DND-41 (cell line): Measurements from ENCODE around the gene DTNBP1.

ENCODE experiments used
- ATAC-seq: fragments of 200-7000 bp; cut with Tn5 transposase; 3 replicates; pipeline ENCODE4 v1.9.1; 2021; ENCODE audit warnings: low read depth; ENCODE audit not compliant: insufficient read depth
- DNase-seq: peaks from one replicate; pipeline ENCODE4 v3.0.0-alpha.2; 2020
- H2AFZ ChIP-seq: 2 replicates; pipeline ENCODE4 v1.6.0; 2012; ENCODE audit warnings: low read depth, low read length
- H3K27ac ChIP-seq: 2 replicates; pipeline ENCODE4 v1.5.1; 2012; ENCODE audit warnings: low read length, inconsistent platforms
- H3K27me3 ChIP-seq: fragments of 200-600 bp; sonication (generic); 2 replicates; pipeline ENCODE4 v1.6.0; 2012; ENCODE audit warnings: low read length, mild to moderate bottlenecking, inconsistent platforms; ENCODE audit not compliant: insufficient read depth, poor library complexity
- H3K36me3 ChIP-seq: 2 replicates; pipeline ENCODE4 v1.5.1; 2012; ENCODE audit warnings: low read length, inconsistent platforms; ENCODE audit not compliant: insufficient read depth
- H3K4me1 ChIP-seq: 2 replicates; pipeline ENCODE4 v1.5.1; 2012; ENCODE audit warnings: mild to moderate bottlenecking, low read length; ENCODE audit not compliant: insufficient read depth
- H3K4me2 ChIP-seq: 2 replicates; pipeline ENCODE4 v1.6.0; 2012; ENCODE audit warnings: mild to moderate bottlenecking, moderate library complexity, low read length, inconsistent platforms; ENCODE audit not compliant: insufficient read depth
- H3K4me3 ChIP-seq, 2 experiments: fragments of 200-600 bp in 1 of 2; shearing (Covaris generic) in 1 of 2; 2 replicates each; pipeline ENCODE4 v1.5.1; 2012 to 2016; ENCODE audit warnings: inconsistent platforms in 2 of 2, low read length in 2 of 2, mild to moderate bottlenecking in 2 of 2, low read depth in 1 of 2, moderate library complexity in 1 of 2
- H3K79me2 ChIP-seq: 2 replicates; pipeline ENCODE4 v1.6.0; 2012; ENCODE audit warnings: low read length, inconsistent platforms; ENCODE audit not compliant: insufficient read depth
- H3K9ac ChIP-seq: 2 replicates; pipeline ENCODE4 v1.6.0; 2012; ENCODE audit warnings: low read depth, mild to moderate bottlenecking, inconsistent platforms, low read length, moderate library complexity
- H3K9me3 ChIP-seq: 2 replicates; pipeline ENCODE4 v1.5.1; 2012; ENCODE audit warnings: low read length, moderate library complexity, mild to moderate bottlenecking, inconsistent platforms; ENCODE audit not compliant: insufficient read depth, severe bottlenecking
- H4K20me1 ChIP-seq: 2 replicates; pipeline ENCODE4 v1.6.0; 2012; ENCODE audit warnings: low read length; ENCODE audit not compliant: insufficient read depth
- CTCF ChIP-seq: IDR thresholded peaks from 2 replicates; pipeline ENCODE4 v1.5.1; 2012; ENCODE audit warnings: borderline replicate concordance, low read length, moderate library complexity, mild to moderate bottlenecking; ENCODE audit not compliant: poor library complexity, severe bottlenecking; ENCODE audit errors: extremely low read depth
- EZH2 ChIP-seq: IDR thresholded peaks from 3 replicates; pipeline ENCODE4 v1.6.1; 2012; ENCODE audit warnings: borderline replicate concordance, low read depth, mild to moderate bottlenecking, moderate library complexity, low read length, inconsistent platforms; ENCODE audit not compliant: severe bottlenecking

Gene DTNBP1

DNA sequence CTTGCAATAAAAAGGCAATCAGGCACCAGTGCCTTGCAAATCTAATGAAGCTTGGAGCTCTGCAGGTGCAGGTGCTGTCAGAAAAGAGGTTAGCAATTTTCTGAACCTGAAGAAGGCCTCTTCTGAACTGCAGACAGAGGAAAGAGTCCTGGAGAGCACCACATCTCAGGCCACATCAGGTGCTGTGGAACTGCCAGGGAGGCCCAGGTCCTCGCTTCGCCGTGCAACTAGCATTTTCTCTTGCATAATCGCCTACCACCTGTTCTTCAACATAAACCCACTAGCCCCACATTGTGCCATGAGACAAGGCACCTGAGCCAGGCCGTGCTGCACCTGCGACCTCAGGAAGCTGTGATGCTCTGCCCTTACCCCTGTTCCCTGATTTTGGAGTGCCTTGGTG, 187.6 kb downstream of the DTNBP1 start:
- no peak for ATAC-seq
- no peak for DNase-seq
- Histone ChIP-seq H4K20me1 (peaks cover 3% of the 10 kb centered on the region; the same call in 1 of the 2 replicates), H3K4me3 (no peak overlapping the region), H3K4me2 (no peak overlapping the region), H3K9me3 (no peaks in the 10 kb centered on the region), H3K36me3 (peaks cover 33% of the 10 kb centered on the region), H3K27ac (no peak overlapping the region), H2AFZ (no peak overlapping the region), H3K27me3 (no peaks in the 10 kb centered on the region), H3K9ac (no peak overlapping the region), H3K4me1 (no peaks in the 10 kb centered on the region), H3K79me2 (peaks cover 2% of the 10 kb centered on the region; the same call in 1 of the 2 replicates)
- TF ChIP-seq EZH2 (no peak), CTCF (no peak)

- Histone ChIP-seq H3K9me3 (no peaks in the 10 kb centered on the region), H4K20me1 (peaks cover 3% of the 10 kb centered on the region; the same call in 1 of the 2 replicates), H3K27ac (no peak overlapping the region), H3K9ac (no peak overlapping the region), H3K4me3 (no peak overlapping the region), H3K36me3 (peaks cover 40% of the 10 kb centered on the region), H3K4me2 (no peak overlapping the region), H2AFZ (no peak overlapping the region), H3K79me2 (peaks cover 2% of the 10 kb centered on the region; the same call in 1 of the 2 replicates), H3K4me1 (no peaks in the 10 kb centered on the region), H3K27me3 (no peaks in the 10 kb centered on the region)
- DNase-seq = no peak
- no peak for TF ChIP-seq EZH2
- no peak for TF ChIP-seq CTCF
- ATAC-seq = no peak
These were observed 188.6 kb downstream of the DTNBP1 start for GRCh38 chr6:15474196-15474595.

DNA sequence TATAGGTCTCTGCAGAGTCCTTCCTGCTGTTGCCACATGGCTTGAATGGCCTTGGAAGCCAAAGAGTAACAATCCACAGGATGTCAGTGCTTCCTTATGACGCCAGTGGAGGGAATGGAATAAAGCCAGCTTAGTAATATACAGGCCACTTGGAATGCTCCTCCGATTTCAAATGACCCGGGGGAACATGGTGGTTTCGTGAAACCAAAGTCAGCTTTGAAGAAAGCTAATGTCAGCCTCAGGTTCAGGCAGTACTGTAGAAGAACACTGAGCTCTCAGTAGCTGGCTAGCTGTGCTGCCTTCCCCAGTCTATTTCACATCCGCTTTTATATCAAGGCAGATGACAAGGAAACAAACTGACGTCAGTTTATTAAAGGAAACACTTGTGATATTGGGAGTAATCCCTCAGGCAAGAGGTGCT, 189.1 kb downstream of the DTNBP1 start:
- Histone ChIP-seq H3K79me2 (peaks cover 2% of the 10 kb centered on the region; the same call in 1 of the 2 replicates), H3K27me3 (no peaks in the 10 kb centered on the region), H4K20me1 (no peaks in the 10 kb centered on the region), H3K27ac (no peak overlapping the region), H3K4me1 (no peaks in the 10 kb centered on the region), H3K4me3 (no peak overlapping the region), H2AFZ (no peak overlapping the region), H3K36me3 (peaks cover 43% of the 10 kb centered on the region), H3K4me2 (no peak overlapping the region), H3K9ac (no peak overlapping the region), H3K9me3 (no peaks in the 10 kb centered on the region)
- no peak for TF ChIP-seq EZH2
- TF ChIP-seq CTCF = no peak
- ATAC-seq (no peak), DNase-seq (no peak)

GRCh38 chr6:15473174-15473573, 189.7 kb downstream of the DTNBP1 start:
- no peaks in the 10 kb centered on the region for H3K27me3 ChIP-seq
- H2AFZ ChIP-seq = no peak overlapping the region
- no peaks in the 10 kb centered on the region for H3K9me3 ChIP-seq
- H3K79me2 ChIP-seq = peaks cover 2% of the 10 kb centered on the region; the same call in 1 of the 2 replicates
- no peaks in the 10 kb centered on the region for H4K20me1 ChIP-seq
- no peak overlapping the region for H3K4me3 ChIP-seq
- no peak overlapping the region for H3K27ac ChIP-seq
- no peaks in the 10 kb centered on the region for H3K4me1 ChIP-seq
- no peak overlapping the region for H3K4me2 ChIP-seq
- no peak overlapping the region for H3K9ac ChIP-seq
- TF ChIP-seq EZH2 (no peak), CTCF (no peak)
- peaks cover 47% of the 10 kb centered on the region for H3K36me3 ChIP-seq
- no peak for ATAC-seq
- no peak for DNase-seq
